H1 (cell line): ENCODE measurements around the gene CTSL. TPM values are rescaled to one million over a fixed set of nuclear protein-coding genes. Genes with fewer than 3 reads are reported as not detected.

Experiments
- CTCF ChIA-PET: fragments of 300-600 bp; sonication (Branson Sonifier 250); formaldehyde crosslinking; loops from one replicate; lab custom pipeline; 2021; ENCODE audit not compliant: partially characterized antibody; lab: Charles Lee
- POLR2A ChIA-PET: fragments of 300-600 bp; sonication (Branson Sonifier 250); formaldehyde crosslinking; loops from one replicate; lab custom pipeline; 2021; ENCODE audit warnings: inconsistent platforms; ENCODE audit not compliant: partially characterized antibody; lab: Charles Lee
- DNase-seq, 2 experiments: peaks; one replicate each; pipeline versions ENCODE4 v3.0.0 to v3.0.0-alpha.2; 2010 to 2022; ENCODE audit warnings: low spot score in 2 of 2, low read depth in 1 of 2, mixed read lengths in 1 of 2
- FAIRE-seq: peaks from 2 replicates; lab custom pipeline; 2011; peaks lifted over from hg19 to GRCh38; lab: Jason Lieb, UNC
- H2AFZ ChIP-seq: 2 replicates; pipeline ENCODE4 v1.8.1; 2012; ENCODE audit warnings: low read length, inconsistent platforms
- H2AK5ac ChIP-seq: 2 replicates; pipeline ENCODE4 v1.6.1; 2013; ENCODE audit warnings: low read depth, low read length
- H2BK120ac ChIP-seq: replicated peaks from 2 replicates; pipeline ENCODE3; 2013; ENCODE audit warnings: low read depth, low read length, inconsistent platforms
- H2BK12ac ChIP-seq: 2 replicates; pipeline ENCODE4 v1.6.1; 2013; ENCODE audit warnings: low read depth, low read length
- H2BK15ac ChIP-seq: 2 replicates; pipeline ENCODE4 v1.6.1; 2013; ENCODE audit warnings: low read length
- H2BK20ac ChIP-seq: 2 replicates; pipeline ENCODE4 v1.6.1; 2013; ENCODE audit warnings: low read length
- H2BK5ac ChIP-seq: 2 replicates; pipeline ENCODE4 v1.6.1; 2013; ENCODE audit warnings: low read depth, low read length
- H3K14ac ChIP-seq: 2 replicates; pipeline ENCODE4 v1.6.1; 2013; ENCODE audit warnings: inconsistent platforms; ENCODE audit not compliant: insufficient read length
- H3K18ac ChIP-seq: 2 replicates; pipeline ENCODE4 v1.6.1; 2013; ENCODE audit warnings: low read length; ENCODE audit errors: extremely low read depth
- H3K23ac ChIP-seq: 2 replicates; pipeline ENCODE4 v1.6.1; 2013; ENCODE audit warnings: inconsistent platforms; ENCODE audit not compliant: insufficient read length
- H3K23me2 ChIP-seq: 2 replicates; pipeline ENCODE4 v1.6.1; 2013; ENCODE audit warnings: low read depth, low read length
- H3K27ac ChIP-seq: 2 replicates; pipeline ENCODE4 v1.6.1; 2011; ENCODE audit warnings: low read depth, low read length, inconsistent platforms
- H3K27me3 ChIP-seq, 4 experiments: replicated peaks in 1 of 4; 1 replicate in 1 of 4; 2 replicates in 3 of 4; pipeline versions ENCODE4 v1.6.1 to v1.8.1; 2011 to 2013; ENCODE audit warnings: low read length in 3 of 4, mild to moderate bottlenecking in 3 of 4, inconsistent platforms in 2 of 4, mixed read lengths in 2 of 4, moderate library complexity in 1 of 4; ENCODE audit not compliant: control insufficient read depth in 3 of 4, insufficient read depth in 3 of 4; ENCODE audit errors: extremely low read depth in 1 of 4
- H3K36me3 ChIP-seq, 4 experiments: 2 replicates each; pipeline versions ENCODE4 v1.6.1 to v1.8.1; 2011 to 2013; ENCODE audit warnings: mild to moderate bottlenecking in 4 of 4, low read length in 3 of 4, moderate library complexity in 2 of 4, control low read depth in 1 of 4, inconsistent platforms in 1 of 4; ENCODE audit not compliant: insufficient read depth in 4 of 4, control insufficient read depth in 2 of 4
- H3K4ac ChIP-seq: replicated peaks from 2 replicates; pipeline ENCODE3; 2013; ENCODE audit warnings: low read length, low read depth, mixed read lengths, inconsistent platforms; ENCODE audit not compliant: insufficient read length
- H3K4me1 ChIP-seq, 4 experiments: replicated peaks in 1 of 4; 1 replicate in 1 of 4; 2 replicates in 3 of 4; pipeline versions ENCODE4 v1.6.1 to v1.8.1; 2011 to 2013; ENCODE audit warnings: low read length in 3 of 4, inconsistent platforms in 2 of 4, mixed read lengths in 1 of 4; ENCODE audit not compliant: insufficient read depth in 4 of 4, control insufficient read depth in 3 of 4
- H3K4me2 ChIP-seq, 2 experiments: 2 replicates each; pipeline versions ENCODE4 v1.6.1 to v1.8.1; 2011 to 2013; ENCODE audit warnings: low read depth in 2 of 2, low read length in 2 of 2, control low read depth in 1 of 2, inconsistent platforms in 1 of 2, mild to moderate bottlenecking in 1 of 2; ENCODE audit not compliant: insufficient read depth in 1 of 2
- H3K4me3 ChIP-seq, 4 experiments: fragments of 200-600, 300-600 bp in 1 of 4; sonication (generic), shearing (Covaris generic), sonication (Bioruptor Twin) in 1 of 4; 2 replicates each; pipeline versions ENCODE4 v1.5.1 to v1.8.1; 2011 to 2016; ENCODE audit warnings: low read length in 4 of 4, low read depth in 3 of 4, control low read depth in 2 of 4, inconsistent platforms in 2 of 4, mild to moderate bottlenecking in 2 of 4, mixed read lengths in 1 of 4, moderate library complexity in 1 of 4; ENCODE audit not compliant: insufficient read depth in 2 of 4; ENCODE audit errors: extremely low read depth in 1 of 4
- H3K56ac ChIP-seq: replicated peaks from 2 replicates; pipeline ENCODE3; 2013; ENCODE audit warnings: low read depth, mild to moderate bottlenecking, mixed read lengths, low read length, inconsistent platforms; ENCODE audit not compliant: insufficient read length
- H3K79me1 ChIP-seq: 2 replicates; pipeline ENCODE4 v1.6.1; 2013; ENCODE audit warnings: low read depth, low read length, control low read depth
- H3K79me2 ChIP-seq, 2 experiments: 2 replicates each; pipeline versions ENCODE4 v1.6.1 to v1.8.1; 2012 to 2013; ENCODE audit warnings: low read length in 2 of 2, mild to moderate bottlenecking in 2 of 2, inconsistent platforms in 1 of 2; ENCODE audit not compliant: insufficient read depth in 2 of 2, control insufficient read depth in 1 of 2
- H3K9ac ChIP-seq, 4 experiments: replicated peaks in 1 of 4; 1 replicate in 1 of 4; 2 replicates in 3 of 4; pipeline versions ENCODE4 v1.6.1 to v1.8.1; 2011 to 2013; ENCODE audit warnings: low read depth in 3 of 4, low read length in 3 of 4, control low read depth in 2 of 4, mild to moderate bottlenecking in 2 of 4, moderate library complexity in 2 of 4, inconsistent platforms in 1 of 4; ENCODE audit errors: extremely low read depth in 1 of 4
- H3K9me3 ChIP-seq, 2 experiments: 2 replicates each; pipeline versions ENCODE4 v1.6.1 to v1.8.1; 2012 to 2013; ENCODE audit warnings: mild to moderate bottlenecking in 2 of 2, moderate library complexity in 2 of 2, control low read depth in 1 of 2, inconsistent platforms in 1 of 2, low read depth in 1 of 2, low read length in 1 of 2, mixed read lengths in 1 of 2; ENCODE audit not compliant: insufficient read depth in 2 of 2
- H4K20me1 ChIP-seq, 2 experiments: replicated peaks in 1 of 2; 2 replicates each; pipeline versions ENCODE3 to v1.8.1; 2011 to 2013; ENCODE audit warnings: inconsistent platforms in 2 of 2, low read length in 2 of 2, mild to moderate bottlenecking in 1 of 2; ENCODE audit not compliant: insufficient read depth in 2 of 2, control insufficient read depth in 1 of 2
- H4K5ac ChIP-seq: 2 replicates; pipeline ENCODE4 v1.6.1; 2013; ENCODE audit warnings: low read length, low read depth, mixed read lengths, inconsistent platforms; ENCODE audit not compliant: insufficient read length
- H4K8ac ChIP-seq: 2 replicates; pipeline ENCODE4 v1.8.0; 2013; ENCODE audit warnings: mild to moderate bottlenecking, moderate library complexity, low read length, inconsistent platforms; ENCODE audit not compliant: insufficient read depth; ENCODE audit errors: extremely low read depth
- H4K91ac ChIP-seq: replicated peaks from 2 replicates; pipeline ENCODE3; 2013; ENCODE audit warnings: low read length, mixed read lengths, inconsistent platforms; ENCODE audit not compliant: insufficient read length
- ATF2 ChIP-seq: IDR thresholded peaks from 2 replicates; pipeline ENCODE4 v1.6.1; 2012; ENCODE audit warnings: low read length, inconsistent platforms
- CHD2 ChIP-seq: IDR thresholded peaks from 2 replicates; pipeline ENCODE4 v1.6.1; 2012; ENCODE audit warnings: low read length, improper control_type of control experiment
- CREB1 ChIP-seq: IDR thresholded peaks from 2 replicates; pipeline ENCODE4 v1.6.1; 2012; ENCODE audit warnings: inconsistent platforms
- EZH2 ChIP-seq: fragments of 200-600 bp; sonication (generic); IDR thresholded peaks from 2 replicates; pipeline ENCODE4 v1.7.1; 2012; ENCODE audit warnings: low read depth, mild to moderate bottlenecking, moderate library complexity, low read length, inconsistent platforms; ENCODE audit not compliant: severe bottlenecking
- GTF2F1 ChIP-seq: IDR thresholded peaks from 2 replicates; pipeline ENCODE4 v1.6.1; 2012; ENCODE audit warnings: low read depth, low read length, improper control_type of control experiment, borderline replicate concordance
- HDAC2 ChIP-seq, 2 experiments: fragments of 300-600 bp in 1 of 2; sonication (generic) in 1 of 2; IDR thresholded peaks; 2 replicates each; pipeline ENCODE4 v1.6.1; 2011 to 2012; ENCODE audit warnings: low read depth in 2 of 2, low read length in 2 of 2, mild to moderate bottlenecking in 2 of 2, moderate library complexity in 2 of 2, borderline replicate concordance in 1 of 2, inconsistent platforms in 1 of 2
- PHF8 ChIP-seq: fragments of 200-600 bp; sonication (generic); conservative IDR thresholded peaks from 2 replicates; pipeline ENCODE4 v1.7.1; 2012; ENCODE audit warnings: low read depth, mild to moderate bottlenecking, inconsistent platforms, low read length, moderate library complexity
- RNF2 ChIP-seq: fragments of 200-900, 300-1000 bp; sonication (generic); IDR thresholded peaks from 2 replicates; pipeline ENCODE4 v1.7.1; 2016; ENCODE audit warnings: borderline replicate concordance, low read depth, mild to moderate bottlenecking, antibody characterized with exemption, low read length; ENCODE audit not compliant: poor library complexity, severe bottlenecking; ENCODE audit errors: missing control alignments
- RXRA ChIP-seq: IDR thresholded peaks from 2 replicates; pipeline ENCODE4 v1.6.1; 2011; ENCODE audit warnings: low read depth, mild to moderate bottlenecking, low read length, moderate library complexity; ENCODE audit not compliant: insufficient read depth
- SAP30 ChIP-seq: fragments of 300-600 bp; sonication (generic); IDR thresholded peaks from 2 replicates; pipeline ENCODE4 v1.7.1; 2012; ENCODE audit warnings: low read length, moderate library complexity, mild to moderate bottlenecking, inconsistent platforms; ENCODE audit not compliant: insufficient read depth, insufficient replicate concordance
- SUZ12 ChIP-seq: fragments of 200-600 bp; sonication (generic); IDR thresholded peaks from 2 replicates; pipeline ENCODE4 v1.6.1; 2012; ENCODE audit warnings: mild to moderate bottlenecking, inconsistent platforms, low read length, moderate library complexity, mixed read lengths
- TBP ChIP-seq: IDR thresholded peaks from 2 replicates; pipeline ENCODE4 v1.6.1; 2011; ENCODE audit warnings: low read depth, low read length, improper control_type of control experiment
- WGBS, 2 experiments: shearing (Covaris generic) in 1 of 2; methylation state at CpG; one replicate each; pipeline versions ENCODE4 v1.1.6 to v1.1.7; 2013 to 2015; ENCODE audit warnings: low lambda C conversion rate in 2 of 2, mixed read lengths in 2 of 2, inconsistent platforms in 1 of 2, low coverage in 1 of 2, missing lambda C conversion rate in 1 of 2; ENCODE audit not compliant: insufficient replicate concordance in 2 of 2, insufficient coverage in 1 of 2, insufficient read length in 1 of 2; ENCODE audit errors: extremely low coverage in 1 of 2, missing lambda C conversion rate in 1 of 2; 5-methylcytosine and 5-hydroxymethylcytosine counted together
- polyA plus RNA-seq, 7 experiments: library from polyadenylated mRNA; depleted of rRNA in 3 of 7; stranded (reverse) in 5 of 7; unstranded in 2 of 7; fragments of >200 nt in 5 of 7; fragments of 200-250 nt in 2 of 7; gene quantifications; 1 replicate in 5 of 7; 2 replicates in 1 of 7; 4 replicates in 1 of 7; pipeline versions ENCODE4 v1.2.1 to v1.2.3, GENCODE V29; 2011 to 2013; ENCODE audit warnings: missing spikeins in 2 of 7, mixed read lengths in 2 of 7
- total RNA-seq: library from RNA; stranded (reverse); fragmentation: NEBNext Ultra II Directional; extraction: Animal tissue kit (Norgen Biotek cat#: 25700); gene quantifications from 2 replicates; pipeline ENCODE4 v1.2.1, GENCODE V29; 2021

CTSL gene
- total and polyA plus RNA-seq, 2 of the 8 experiments (the other 6 are each of a cell fraction or from before 2014, with no cell fraction given): 34.2 to 38.2 TPM

- Histone ChIP-seq H2BK20ac (no peak overlapping the region), H3K79me2 (no peaks in the 10 kb centered on the region), H4K8ac (no peak overlapping the region), H3K4me2 (no peak overlapping the region), H3K27ac (no peak overlapping the region), H3K9ac (no peak overlapping the region), H3K36me3 (no peaks in the 10 kb centered on the region), H2AFZ (no peak overlapping the region), H2BK15ac (no peak overlapping the region), H4K5ac (no peak overlapping the region), H2BK12ac (no peak overlapping the region), H3K18ac (no peak overlapping the region), H2AK5ac (no peak overlapping the region), H4K20me1 (no peaks in the 10 kb centered on the region), H3K9me3 (peaks cover 4 to 6% of the 10 kb centered on the region in 2 experiments; a peak in 2 of 4 replicates), H4K91ac (no peak overlapping the region), H3K23ac (no peak overlapping the region), H2BK5ac (no peak overlapping the region), H3K23me2 (no peaks in the 10 kb centered on the region), H3K27me3 (no peaks in the 10 kb centered on the region; a peak in 1 of 7 replicates), H3K4me1 (peaks cover 2 to 8% (median 3%) of the 10 kb centered on the region in 4 experiments; a peak in 4 of 7 replicates), H3K4ac (no peak overlapping the region), H2BK120ac (no peak overlapping the region), H3K4me3 (no peak overlapping the region), H3K79me1 (no peaks in the 10 kb centered on the region), H3K14ac (no peak overlapping the region), H3K56ac (no peak overlapping the region)
- ChIA-PET POLR2A (no interaction called here), CTCF (no interaction called here)
- no peak for DNase-seq
- WGBS, 2 experiments: 90% methylated on average over 1 of the region's 1 CpG; no CpG with 5 or more reads in 1 of the 2 experiments
- no peak for FAIRE-seq
- no peak for TF ChIP-seq SAP30
- TF ChIP-seq CHD2: no peak
- TF ChIP-seq PHF8: no peak
- TF ChIP-seq ATF2: no peak
- TF ChIP-seq HDAC2 (IDR thresholded peaks at IDR 0.05; ENCODE audit: borderline replicate concordance in 1 of 2, low read depth in 2 of 2, low read length in 2 of 2): no peak
- TF ChIP-seq RXRA: no peak
- TF ChIP-seq GTF2F1: no peak
- no peak for TF ChIP-seq CREB1
- TF ChIP-seq SUZ12: no peak
- no peak for TF ChIP-seq EZH2
- no peak for TF ChIP-seq RNF2
- no peak for TF ChIP-seq TBP
Observed at GRCh38 chr9:87748881-87749280, 23.0 kb downstream of the CTSL start.
